IPS-18c (cell line): ENCODE measurements around the gene SIPA1L3.

ENCODE experiments used
- H3K4me3 ChIP-seq: 2 replicates; pipeline ENCODE4 v1.7.0; 2013; ENCODE audit warnings: low read depth, mild to moderate bottlenecking, low read length, moderate library complexity; ENCODE audit not compliant: insufficient read depth
- H3K9me3 ChIP-seq: one replicate; pipeline ENCODE4 v1.6.1; 2013; ENCODE audit warnings: mild to moderate bottlenecking, low read length, moderate library complexity; ENCODE audit not compliant: control insufficient read depth, insufficient read depth

SIPA1L3 gene

DNA sequence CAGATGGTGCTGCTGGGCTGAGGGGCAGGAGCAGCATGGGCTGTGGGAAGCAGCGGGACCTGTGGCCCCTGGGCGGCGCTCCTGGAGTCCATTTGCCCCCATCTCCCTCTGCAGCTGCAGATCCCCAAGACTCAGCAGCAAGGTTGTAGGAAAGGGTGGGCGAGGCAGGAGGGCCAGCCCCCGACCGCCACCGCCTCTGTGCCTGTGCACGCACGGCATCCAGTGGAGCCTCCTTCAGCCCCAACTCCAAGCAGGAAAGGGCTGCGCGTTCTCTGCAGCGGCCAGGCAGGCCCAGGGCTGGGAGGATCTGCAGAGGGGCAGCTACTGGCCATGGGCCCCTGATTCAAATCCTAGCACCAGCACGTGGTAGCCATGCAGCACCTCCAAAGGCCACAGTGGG, 296.2 kb downstream of the SIPA1L3 start:
- Histone ChIP-seq H3K4me3 (no peak overlapping the region), H3K9me3 (no peaks in the 10 kb centered on the region)

GRCh38 chr19:38204096-38204495, 297.1 kb downstream of the SIPA1L3 start:
- no peak overlapping the region for H3K4me3 ChIP-seq
- no peaks in the 10 kb centered on the region for H3K9me3 ChIP-seq

DNA sequence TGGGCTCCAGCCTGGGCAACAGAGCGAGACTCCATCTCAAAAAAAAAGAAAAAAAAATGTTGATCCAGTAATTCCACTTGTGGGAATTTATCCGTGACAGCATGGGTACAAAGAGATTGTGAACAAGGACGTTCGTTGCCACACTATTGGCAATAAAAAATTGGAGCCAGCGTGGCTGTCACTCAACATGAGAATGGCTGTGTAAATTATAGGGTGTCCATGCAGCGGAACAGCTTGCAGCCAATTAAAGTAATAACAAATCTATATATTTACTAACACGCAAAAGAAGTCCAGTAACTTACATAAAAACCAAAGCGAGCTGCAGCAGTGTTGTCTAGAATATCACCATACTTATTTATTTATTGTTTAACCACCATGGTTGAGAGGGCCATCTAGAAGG, 297.7 kb downstream of the SIPA1L3 start:
- H3K9me3 ChIP-seq: no peaks in the 10 kb centered on the region
- no peak overlapping the region for H3K4me3 ChIP-seq

GRCh38 chr19:38206006-38206745, 299.2 kb downstream of the SIPA1L3 start:
- Histone ChIP-seq H3K4me3 (no peak overlapping the region), H3K9me3 (no peaks in the 10 kb centered on the region)

DNA sequence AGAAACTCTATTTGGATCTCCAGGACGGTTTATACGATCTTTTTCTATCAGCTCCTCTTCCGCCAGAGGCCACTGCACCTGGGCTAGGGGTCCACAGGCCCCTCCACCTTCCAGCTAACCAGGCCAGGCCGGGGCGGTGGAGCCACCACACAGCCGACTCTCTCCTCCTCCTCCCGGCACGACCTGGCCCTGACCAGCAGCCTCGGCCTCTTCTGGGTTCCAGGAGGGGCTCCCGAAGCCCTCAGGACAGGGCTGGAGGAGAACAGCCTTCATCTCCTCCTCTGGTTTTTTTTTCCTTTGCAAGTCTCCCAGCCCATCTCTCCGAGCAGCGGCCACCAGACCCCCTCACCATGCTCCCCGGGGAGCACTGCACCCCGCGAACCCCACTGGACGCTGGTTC, 299.9 kb downstream of the SIPA1L3 start:
- H3K9me3 ChIP-seq: no peaks in the 10 kb centered on the region

GRCh38 chr19:38207543-38207942, 300.5 kb downstream of the SIPA1L3 start:
- Histone ChIP-seq H3K9me3 (no peaks in the 10 kb centered on the region), H3K4me3 (no peak overlapping the region)

More for the DNA sequence above, 299.9 kb downstream of the SIPA1L3 start:
- H3K4me3 ChIP-seq: no peak overlapping the region

DNA sequence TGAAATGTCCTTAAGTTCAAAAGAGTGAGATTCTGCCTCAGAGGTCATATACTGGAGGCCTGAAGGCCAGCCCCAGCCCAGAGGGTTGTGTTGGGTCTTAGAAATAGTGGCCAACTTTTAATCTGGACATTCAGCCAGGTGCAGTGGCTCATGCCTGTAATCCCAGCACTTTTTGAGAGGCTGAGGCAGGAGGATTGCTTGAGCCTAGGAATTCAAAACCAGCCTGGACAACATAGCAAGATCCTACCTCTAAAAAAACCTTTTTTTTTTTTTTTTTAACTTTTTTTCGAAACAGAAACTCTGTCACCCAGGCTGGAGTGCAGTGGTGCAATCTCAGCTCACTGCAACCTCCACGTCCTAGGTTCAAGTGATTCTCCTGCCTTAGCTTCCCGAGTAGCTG, 301.6 kb downstream of the SIPA1L3 start:
- Histone ChIP-seq H3K4me3 (no peak overlapping the region), H3K9me3 (no peaks in the 10 kb centered on the region)

GRCh38 chr19:38209152-38209551, 302.1 kb downstream of the SIPA1L3 start:
- no peaks in the 10 kb centered on the region for H3K9me3 ChIP-seq
- H3K4me3 ChIP-seq: peak overlapping the region; percentile 65

DNA sequence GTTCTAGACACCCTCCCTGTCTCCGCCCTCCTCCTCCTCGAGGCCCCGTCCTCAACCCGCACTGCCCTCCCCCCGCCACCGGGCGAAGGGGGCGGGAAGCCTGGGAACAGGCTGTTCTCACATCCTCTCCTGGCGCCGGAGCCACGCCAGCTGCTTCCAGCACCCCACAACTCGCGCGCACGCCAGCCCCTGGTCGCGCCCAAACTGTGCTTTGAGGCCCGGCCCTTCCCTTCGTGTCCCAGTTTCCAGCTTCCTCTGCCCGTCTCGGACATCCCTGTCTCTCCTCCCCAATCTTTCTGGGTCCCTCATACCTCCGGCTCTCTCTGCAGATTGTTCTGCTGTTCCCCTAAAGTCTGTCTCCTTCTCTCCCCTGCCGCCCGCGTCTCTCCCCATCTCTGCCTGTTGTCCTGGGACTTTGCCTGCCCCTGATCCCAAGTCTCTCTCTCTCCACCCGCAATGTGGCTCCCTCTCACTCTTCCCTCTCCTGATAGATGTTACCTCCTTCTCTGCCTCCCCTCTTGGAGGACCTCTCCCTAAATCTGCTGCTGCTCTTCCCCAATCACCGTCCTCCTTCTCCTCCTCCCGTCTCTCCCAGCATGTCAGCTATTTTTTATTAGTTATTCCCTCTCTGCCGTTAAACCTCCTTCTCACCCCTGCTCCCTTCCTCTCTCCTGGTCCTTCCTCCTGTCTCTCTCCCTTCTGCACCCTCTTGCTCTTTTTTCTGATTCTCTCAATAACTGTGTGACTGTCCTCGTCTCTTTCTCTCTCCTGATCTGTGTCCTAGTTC, 302.9 kb downstream of the SIPA1L3 start:
- peak overlapping the region; percentile 65 for H3K4me3 ChIP-seq
- no peaks in the 10 kb centered on the region for H3K9me3 ChIP-seq

DNA sequence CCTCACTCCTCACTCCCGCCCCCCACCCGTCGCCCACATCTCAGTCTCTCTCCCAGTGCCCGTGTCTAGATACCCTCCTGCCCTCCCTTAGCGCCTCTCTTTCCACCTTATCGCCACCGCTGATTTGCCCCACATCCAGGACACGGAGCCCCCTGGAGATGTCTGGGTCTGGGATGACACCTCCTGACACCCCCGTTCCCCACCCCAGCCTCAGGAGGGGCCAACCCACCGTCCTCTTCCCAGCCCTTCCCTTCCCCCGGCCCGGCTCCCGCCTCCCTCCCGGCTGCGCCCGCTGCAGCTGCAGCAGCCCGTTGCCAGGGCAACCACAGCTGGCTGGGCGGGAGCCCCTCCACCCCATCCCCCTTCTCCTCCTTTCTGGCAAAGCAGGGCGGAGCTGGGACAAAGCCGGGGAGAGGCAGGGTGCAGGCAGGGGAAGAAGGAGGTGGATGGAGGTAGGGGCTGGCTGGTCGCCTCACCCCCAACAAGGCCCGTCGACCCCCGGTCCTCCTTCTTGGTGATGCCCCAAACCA, 303.5 kb downstream of the SIPA1L3 start:
- H3K9me3 ChIP-seq: no peaks in the 10 kb centered on the region
- peak overlapping the region; percentile 65 for H3K4me3 ChIP-seq

DNA sequence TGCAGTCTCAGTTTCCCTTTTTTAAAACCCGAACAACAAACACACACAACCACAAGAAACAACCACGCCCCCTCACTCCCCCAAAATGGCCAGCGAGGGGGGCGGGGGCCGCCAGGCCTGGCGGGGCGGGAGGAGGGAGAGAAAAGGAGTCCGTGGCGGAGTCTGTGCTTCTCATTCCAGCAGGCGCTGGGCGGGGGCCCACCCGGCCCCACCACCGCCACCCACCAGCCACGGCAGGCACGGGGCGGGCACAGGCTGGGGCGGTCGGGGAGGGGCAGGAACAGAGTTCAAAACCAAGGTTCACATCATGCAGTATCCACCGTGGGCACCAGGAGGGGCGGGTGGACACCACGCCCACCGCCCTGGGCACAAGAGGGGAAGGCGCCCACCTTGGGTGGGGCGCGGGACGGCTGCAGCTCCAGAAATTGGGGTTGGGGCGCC, 304.2 kb downstream of the SIPA1L3 start:
- Histone ChIP-seq H3K9me3 (no peaks in the 10 kb centered on the region), H3K4me3 (peak overlapping the region; percentile 65)

- H3K9me3 ChIP-seq: no peaks in the 10 kb centered on the region
- H3K4me3 ChIP-seq: peak overlapping the region; percentile 24; the same call in 1 of the 2 replicates
Observed at GRCh38 chr19:38211766-38212165, 304.8 kb downstream of the SIPA1L3 start.

- no peaks in the 10 kb centered on the region for H3K9me3 ChIP-seq
- H3K4me3 ChIP-seq: no peak overlapping the region
Observed at GRCh38 chr19:38213469-38213868, 306.5 kb downstream of the SIPA1L3 start.

DNA sequence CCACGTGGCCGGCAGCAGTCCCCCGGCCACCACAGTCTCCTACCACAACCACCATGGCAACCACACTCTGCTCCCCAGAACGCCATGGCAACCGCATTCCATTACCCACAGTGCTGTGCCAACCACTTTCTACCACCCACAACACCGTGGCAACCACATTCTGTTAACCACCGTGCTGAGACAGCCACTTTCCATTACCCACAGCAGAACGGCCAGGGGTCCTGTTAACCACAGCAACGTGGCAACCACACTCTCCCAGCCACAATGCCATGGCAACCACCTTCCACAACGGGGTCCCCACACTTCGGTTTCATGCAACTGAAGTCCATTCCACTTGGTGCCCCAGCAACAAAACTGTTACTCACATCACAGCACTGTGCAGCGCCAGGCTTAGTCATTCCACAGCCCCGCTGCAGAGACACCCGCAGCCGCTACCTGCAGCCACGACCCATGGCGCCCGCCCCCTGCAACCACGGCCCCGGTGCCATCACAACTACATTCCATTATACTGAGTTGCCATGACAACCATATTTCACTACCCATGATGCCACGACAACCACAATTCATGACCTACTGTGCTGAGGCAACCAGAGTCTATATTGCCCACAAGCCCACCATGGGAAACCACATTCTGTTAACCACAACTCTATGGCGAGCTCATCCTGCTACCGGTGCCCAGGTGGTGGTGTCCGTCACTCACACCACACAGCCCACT, 307.1 kb downstream of the SIPA1L3 start:
- H3K9me3 ChIP-seq: no peaks in the 10 kb centered on the region
- H3K4me3 ChIP-seq: no peak overlapping the region

- Histone ChIP-seq H3K4me3 (no peak overlapping the region), H3K9me3 (no peaks in the 10 kb centered on the region)
Observed at GRCh38 chr19:38216785-38217641, 310.0 kb downstream of the SIPA1L3 start.

- Histone ChIP-seq H3K9me3 (no peaks in the 10 kb centered on the region), H3K4me3 (no peak overlapping the region)
Observed at GRCh38 chr19:38218204-38218603, 311.2 kb downstream of the SIPA1L3 start.

DNA sequence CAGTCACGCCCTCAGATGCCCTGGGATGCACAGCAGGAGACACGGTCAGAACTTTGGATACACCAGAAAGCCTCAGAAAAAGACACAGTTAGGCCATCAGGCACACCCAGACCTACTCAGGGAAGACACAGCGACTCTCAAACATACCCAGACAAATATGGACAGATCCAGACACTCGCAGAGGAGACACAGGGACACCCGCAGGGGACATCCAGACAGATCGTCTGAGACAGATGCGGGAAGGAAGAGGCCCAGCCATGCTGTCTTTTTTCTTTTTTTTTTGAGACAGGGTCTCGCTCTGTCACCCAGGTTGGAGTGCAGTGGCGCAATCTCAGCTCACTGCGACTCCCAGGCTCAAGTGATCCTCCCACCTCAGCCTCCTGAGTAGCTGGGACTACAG, 312.2 kb downstream of the SIPA1L3 start:
- Histone ChIP-seq H3K4me3 (no peak overlapping the region), H3K9me3 (no peaks in the 10 kb centered on the region)
